ENCODE results near the gene ERVFRD-1.
"Not testable (repeated sequence)": the region's sequence is repeated elsewhere in the genome, so short reads cannot be mapped to it uniquely, and the experiment has no call there.

ERVFRD-1 gene

DNA sequence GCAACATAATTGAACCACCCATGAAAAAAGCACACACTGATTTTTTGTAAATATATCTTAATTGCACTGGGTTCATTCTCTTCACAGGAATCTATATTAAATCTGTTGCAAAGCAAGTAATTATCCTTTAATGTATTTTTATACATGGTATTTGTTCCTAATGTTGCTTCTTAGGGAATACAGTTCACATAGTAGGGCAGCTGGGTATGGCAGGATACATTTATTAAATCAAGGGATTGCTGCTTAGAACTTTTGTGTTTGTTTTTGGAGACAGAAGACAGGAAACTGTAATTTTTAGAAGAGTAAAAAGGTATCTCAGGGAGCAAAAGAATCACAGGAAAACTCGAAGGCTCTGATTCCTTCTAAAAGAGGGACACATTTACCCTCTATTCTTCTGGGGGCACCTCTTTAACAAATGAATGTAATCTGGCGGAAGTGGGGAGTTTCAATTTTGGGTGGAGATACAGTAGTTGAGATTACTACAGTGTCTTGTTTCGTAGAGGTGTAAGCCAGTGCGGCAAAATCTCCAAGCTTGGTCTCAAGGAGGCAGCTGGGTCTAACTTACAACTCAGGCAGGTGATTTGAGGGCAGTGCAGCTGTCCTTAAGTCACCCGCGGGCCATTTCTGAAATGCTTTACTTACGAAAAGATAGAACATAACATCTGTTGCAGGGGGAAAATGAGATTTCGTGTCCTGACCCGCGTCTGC lies 18.7 kb downstream of the ERVFRD-1 start:
- TF ChIP-seq, protein P1, sequence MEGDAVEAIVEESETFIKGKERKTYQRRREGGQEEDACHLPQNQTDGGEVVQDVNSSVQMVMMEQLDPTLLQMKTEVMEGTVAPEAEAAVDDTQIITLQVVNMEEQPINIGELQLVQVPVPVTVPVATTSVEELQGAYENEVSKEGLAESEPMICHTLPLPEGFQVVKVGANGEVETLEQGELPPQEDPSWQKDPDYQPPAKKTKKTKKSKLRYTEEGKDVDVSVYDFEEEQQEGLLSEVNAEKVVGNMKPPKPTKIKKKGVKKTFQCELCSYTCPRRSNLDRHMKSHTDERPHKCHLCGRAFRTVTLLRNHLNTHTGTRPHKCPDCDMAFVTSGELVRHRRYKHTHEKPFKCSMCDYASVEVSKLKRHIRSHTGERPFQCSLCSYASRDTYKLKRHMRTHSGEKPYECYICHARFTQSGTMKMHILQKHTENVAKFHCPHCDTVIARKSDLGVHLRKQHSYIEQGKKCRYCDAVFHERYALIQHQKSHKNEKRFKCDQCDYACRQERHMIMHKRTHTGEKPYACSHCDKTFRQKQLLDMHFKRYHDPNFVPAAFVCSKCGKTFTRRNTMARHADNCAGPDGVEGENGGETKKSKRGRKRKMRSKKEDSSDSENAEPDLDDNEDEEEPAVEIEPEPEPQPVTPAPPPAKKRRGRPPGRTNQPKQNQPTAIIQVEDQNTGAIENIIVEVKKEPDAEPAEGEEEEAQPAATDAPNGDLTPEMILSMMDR (IDR thresholded peaks at IDR 0.05; ENCODE audit: control insufficient read depth, extremely low read depth, insufficient read depth), result no peak
- DNase-seq (ENCODE audit: low read depth), result peak; percentile 31
- peak overlapping the region; percentile 69 for H3K4me3 ChIP-seq (ENCODE audit: low read depth, low read length)

DNA sequence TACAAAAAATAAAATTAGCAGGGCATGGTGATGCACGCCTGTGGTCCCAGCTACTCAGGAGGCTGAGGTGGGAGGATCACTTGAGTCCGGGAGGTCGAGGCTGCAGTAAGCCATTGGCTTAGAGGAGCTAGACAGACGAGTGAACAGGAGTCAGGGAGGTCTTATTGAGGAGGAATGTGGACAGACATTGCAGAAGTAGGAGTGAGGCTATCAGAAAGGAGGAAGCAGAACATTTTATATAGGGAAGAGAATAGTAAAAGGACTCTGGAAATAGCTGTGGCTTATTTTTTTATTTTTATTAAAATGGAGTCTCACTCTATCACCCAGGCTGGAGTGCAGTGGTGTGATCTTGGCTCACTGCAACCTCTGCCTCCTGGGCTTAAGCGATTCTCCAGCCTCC lies 20.4 kb downstream of the ERVFRD-1 start:
- DNase-seq (ENCODE audit: low read depth); H3K4me3 ChIP-seq (ENCODE audit: low read depth, low read length): not testable (repeated sequence)

DNA sequence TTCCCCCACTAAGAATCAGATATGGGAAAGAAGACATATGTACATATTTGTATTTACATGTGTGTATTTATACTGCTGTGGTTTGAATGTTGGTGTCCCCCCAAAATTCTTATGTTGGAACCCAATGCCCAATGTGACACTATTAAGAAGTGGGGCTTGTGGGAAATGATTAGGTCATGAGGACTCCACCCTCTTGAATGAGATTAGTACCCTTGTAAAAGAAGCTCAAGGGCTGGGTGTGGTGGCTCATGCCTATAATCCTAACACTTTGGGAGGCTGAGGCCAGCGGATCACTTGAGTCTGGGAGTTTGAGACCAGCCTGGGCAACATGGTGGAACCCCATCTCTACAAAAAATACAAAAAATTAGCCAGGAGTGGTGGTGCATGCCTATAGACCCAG lies 21.8 kb downstream of the ERVFRD-1 start:
- no peak overlapping the region for H3K4me3 ChIP-seq (ENCODE audit: low read depth, low read length)
- DNase-seq (ENCODE audit: low read depth), result no peak

DNA sequence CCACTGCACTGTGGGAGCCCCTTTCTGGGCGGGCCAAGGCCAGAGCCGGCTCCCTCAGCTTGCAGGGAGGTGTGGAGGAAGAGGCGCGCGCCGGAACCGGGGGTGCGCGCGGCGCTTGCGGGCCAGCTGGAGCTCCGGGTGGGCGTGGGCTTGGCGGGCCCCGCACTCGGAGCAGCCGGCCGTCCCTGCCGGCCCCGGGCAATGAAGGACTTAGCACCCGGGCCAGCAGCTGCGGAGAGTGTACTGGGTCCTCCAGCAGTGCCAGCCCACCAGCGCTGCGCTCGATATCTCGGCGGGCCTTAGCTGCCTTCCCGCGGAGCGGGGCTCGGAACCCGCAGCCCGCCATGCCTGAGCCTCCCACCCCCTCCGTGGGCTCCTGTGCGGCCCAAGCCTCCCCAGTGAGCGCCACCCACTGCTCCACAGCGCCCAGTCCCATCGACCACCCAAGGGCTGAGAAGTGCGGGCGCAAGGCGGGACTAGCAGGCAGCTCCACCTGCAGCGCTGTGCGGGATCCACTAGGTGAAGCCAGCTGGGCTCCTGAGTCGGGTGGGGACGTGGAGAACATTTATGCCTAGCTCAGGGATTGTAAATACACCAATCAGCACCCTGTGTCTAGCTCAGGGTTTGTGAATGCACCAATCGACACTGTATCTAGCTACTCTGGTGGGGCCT lies 24.2 kb downstream of the ERVFRD-1 start:
- not testable (repeated sequence) for H3K4me3 ChIP-seq (ENCODE audit: low read depth, low read length)

More for the DNA sequence above, 21.8 kb downstream of the ERVFRD-1 start:
- TF ChIP-seq, protein P1 (IDR thresholded peaks at IDR 0.05; ENCODE audit: control insufficient read depth, extremely low read depth, insufficient read depth), result no peak

DNA sequence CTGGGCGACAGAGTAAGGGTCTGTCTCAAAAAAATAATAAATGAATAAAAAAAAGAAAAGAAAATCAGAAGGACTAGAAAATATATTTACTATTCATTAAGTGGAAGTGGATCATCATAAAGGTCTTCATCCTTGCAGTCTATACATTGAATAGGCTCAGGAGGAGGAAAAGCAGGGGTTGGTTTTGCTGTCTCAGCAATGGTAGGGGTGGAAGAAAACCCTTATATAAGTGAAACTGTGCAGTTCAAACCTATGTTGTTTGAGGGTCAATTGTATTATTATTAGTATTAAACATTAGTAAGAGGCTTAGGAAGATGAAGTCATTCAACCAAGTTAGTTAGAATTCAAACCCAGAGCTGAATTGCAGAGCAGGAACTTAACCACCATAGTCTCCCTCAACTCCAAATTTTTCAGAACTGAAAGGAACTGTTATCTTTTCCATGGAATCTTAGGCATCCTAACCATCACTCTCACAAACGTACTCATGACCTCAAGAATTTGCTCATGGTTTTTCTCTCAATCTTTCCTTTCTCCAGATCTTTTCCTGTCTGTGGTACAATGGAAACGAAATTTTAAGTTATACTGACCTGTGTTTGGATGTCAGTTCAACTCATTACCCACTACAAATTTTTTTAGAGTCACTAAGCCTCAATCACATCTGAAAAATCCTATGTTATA lies 25.6 kb downstream of the ERVFRD-1 start:
- DNase-seq (ENCODE audit: low read depth), result no peak
- TF ChIP-seq, protein P1 (IDR thresholded peaks at IDR 0.05; ENCODE audit: control insufficient read depth, extremely low read depth, insufficient read depth), result no peak
- H3K4me3 ChIP-seq (ENCODE audit: low read depth, low read length), result no peak overlapping the region

More for the DNA sequence above, 24.2 kb downstream of the ERVFRD-1 start:
- DNase-seq (ENCODE audit: low read depth), result not testable (repeated sequence)

DNA sequence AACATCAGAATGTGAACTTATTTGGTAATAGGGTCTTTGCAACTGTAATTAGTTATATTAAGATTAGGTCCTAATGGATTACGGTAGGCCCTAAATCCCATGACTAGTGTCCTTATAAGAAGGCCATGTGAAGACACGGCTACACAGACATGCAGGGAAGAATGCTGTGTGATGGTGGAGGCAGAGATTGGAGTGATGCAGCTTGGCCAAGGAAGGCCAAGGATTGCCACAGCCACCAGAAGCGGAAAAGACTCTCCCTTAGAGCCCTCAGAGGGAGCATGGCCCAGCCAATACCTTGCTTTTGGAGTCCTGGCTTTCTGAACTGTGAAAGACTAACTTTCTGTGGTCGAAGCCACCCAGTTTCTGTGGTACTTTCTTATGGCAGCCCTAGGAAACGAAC lies 27.6 kb downstream of the ERVFRD-1 start:
- TF ChIP-seq, protein P1 (IDR thresholded peaks at IDR 0.05; ENCODE audit: control insufficient read depth, extremely low read depth, insufficient read depth), result no peak
- H3K4me3 ChIP-seq (ENCODE audit: low read depth, low read length), result no peak overlapping the region

DNA sequence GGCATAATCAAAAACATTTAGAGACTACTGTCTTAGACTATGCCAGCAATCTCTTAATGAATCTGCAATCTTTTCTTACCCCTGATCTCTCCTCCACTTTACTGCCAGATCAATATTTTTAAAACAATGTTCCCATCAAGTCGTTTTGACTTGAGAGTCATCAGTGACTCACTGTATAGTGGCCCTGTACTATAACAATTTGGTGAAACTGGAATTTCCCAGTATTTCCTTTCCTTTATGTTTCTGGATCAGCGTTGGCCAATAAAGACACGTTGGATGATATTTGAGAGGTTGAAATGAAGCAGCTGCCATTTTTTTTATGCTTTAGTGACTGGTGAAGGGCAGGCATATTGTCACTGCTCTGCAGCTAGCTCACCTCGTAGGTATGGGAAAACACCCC lies 28.0 kb downstream of the ERVFRD-1 start:
- DNase-seq (ENCODE audit: low read depth), result no peak
- TF ChIP-seq, protein P1 (IDR thresholded peaks at IDR 0.05; ENCODE audit: control insufficient read depth, extremely low read depth, insufficient read depth), result no peak

More for the DNA sequence above, 27.6 kb downstream of the ERVFRD-1 start:
- DNase-seq (ENCODE audit: low read depth), result no peak

More for the DNA sequence above, 28.0 kb downstream of the ERVFRD-1 start:
- H3K4me3 ChIP-seq (ENCODE audit: low read depth, low read length), result no peak overlapping the region
